Keratinocyte (primary cell): ENCODE data around the gene GPR6. TPM values are rescaled to one million over a fixed set of nuclear protein-coding genes. Genes with fewer than 3 reads are reported as not detected.

ENCODE experiments used
- DNase-seq: peaks from one replicate; pipeline ENCODE4 v3.0.0-alpha.2; 2011; ENCODE audit warnings: low read depth, missing footprints, low spot score
- FAIRE-seq: peaks from 2 replicates; lab custom pipeline; 2011; peaks lifted over from hg19 to GRCh38; lab: Jason Lieb, UNC
- H2AFZ ChIP-seq: 2 replicates; pipeline ENCODE4 v1.6.0; 2012; ENCODE audit warnings: low read length, control low read depth, inconsistent platforms; ENCODE audit not compliant: control insufficient read depth
- H3K27ac ChIP-seq: 2 replicates; pipeline ENCODE4 v1.5.1; 2011; ENCODE audit warnings: low read length; ENCODE audit not compliant: control insufficient read depth, insufficient read depth
- H3K27me3 ChIP-seq: 3 replicates; pipeline ENCODE4 v1.6.0; 2011; ENCODE audit warnings: low read length; ENCODE audit not compliant: control insufficient read depth, insufficient read depth; ENCODE audit errors: extremely low read depth
- H3K36me3 ChIP-seq, 2 experiments: 2 replicates in 1 of 2; 3 replicates in 1 of 2; pipeline ENCODE4 v1.5.1; 2011; ENCODE audit warnings: low read length in 2 of 2, mild to moderate bottlenecking in 1 of 2; ENCODE audit not compliant: control insufficient read depth in 2 of 2, insufficient read depth in 2 of 2; ENCODE audit errors: extremely low read depth in 1 of 2
- H3K4me1 ChIP-seq: 3 replicates; pipeline ENCODE4 v1.5.1; 2011; ENCODE audit warnings: low read length; ENCODE audit not compliant: control insufficient read depth, insufficient read depth; ENCODE audit errors: extremely low read depth
- H3K4me2 ChIP-seq: 3 replicates; pipeline ENCODE4 v1.6.0; 2011; ENCODE audit warnings: low read depth, low read length; ENCODE audit not compliant: control insufficient read depth, insufficient read depth; ENCODE audit errors: extremely low read depth
- H3K4me3 ChIP-seq, 3 experiments: fragments of 200-600 bp in 1 of 3; sonication (generic) in 1 of 3; 2 replicates in 2 of 3; 3 replicates in 1 of 3; pipeline ENCODE4 v1.5.1; 2011 to 2016; ENCODE audit warnings: low read length in 3 of 3, mild to moderate bottlenecking in 3 of 3, control low read depth in 2 of 3, inconsistent platforms in 1 of 3, low read depth in 1 of 3, mixed read lengths in 1 of 3, mixed run types in 1 of 3, moderate library complexity in 1 of 3; ENCODE audit not compliant: control insufficient read depth in 2 of 3, insufficient read depth in 2 of 3; ENCODE audit errors: extremely low read depth in 1 of 3
- H3K79me2 ChIP-seq: 2 replicates; pipeline ENCODE4 v1.6.0; 2012; ENCODE audit warnings: low read length; ENCODE audit not compliant: control insufficient read depth, insufficient read depth
- H3K9ac ChIP-seq: 3 replicates; pipeline ENCODE4 v1.6.0; 2011; ENCODE audit warnings: low read length; ENCODE audit not compliant: control insufficient read depth, insufficient read depth; ENCODE audit errors: extremely low read depth
- H3K9me1 ChIP-seq: 3 replicates; pipeline ENCODE4 v1.6.0; 2011; ENCODE audit warnings: low read length; ENCODE audit not compliant: control insufficient read depth, insufficient read depth; ENCODE audit errors: extremely low read depth
- H3K9me3 ChIP-seq: 2 replicates; pipeline ENCODE4 v1.5.1; 2012; ENCODE audit warnings: low read depth, low read length; ENCODE audit not compliant: control insufficient read depth
- H4K20me1 ChIP-seq: 3 replicates; pipeline ENCODE4 v1.6.0; 2011; ENCODE audit warnings: low read length; ENCODE audit not compliant: control insufficient read depth, insufficient read depth; ENCODE audit errors: extremely low read depth
- EZH2 ChIP-seq: IDR thresholded peaks from one replicate; pipeline ENCODE4 v1.6.1; 2012; ENCODE audit warnings: inconsistent platforms, mild to moderate bottlenecking, low read length, moderate library complexity
- dilution Hi-C: fragments of 300-500 bp; cut with MboI; formaldehyde crosslinking; loops from one replicate; pipeline ENCODE4 v1.7.0; 2020; ENCODE audit warnings: low sequenced_read_pairs; ENCODE audit not compliant: extremely low pct_ligation_motif_present
- polyA plus RNA-seq, 5 experiments: library from polyadenylated mRNA; depleted of rRNA in 3 of 5; stranded (reverse) in 3 of 5; stranded (forward) in 1 of 5; unstranded in 1 of 5; fragments of >200 nt; gene quantifications; 1 replicate in 1 of 5; 2 replicates in 3 of 5; 3 replicates in 1 of 5; pipeline versions ENCODE4 v1.2.1 to v1.2.3, GENCODE V29; 2011 to 2012; ENCODE audit warnings: missing spikeins in 2 of 5, low read depth in 1 of 5, low replicate concordance in 1 of 5
- TF ChIP-seq, protein P1 (sequence below), 3 experiments: IDR thresholded peaks in 1 of 3; conservative IDR thresholded peaks in 1 of 3; optimal IDR thresholded peaks in 1 of 3; 2 replicates in 2 of 3; 3 replicates in 1 of 3; pipeline versions ENCODE3 to v1.5.1; 2011; ENCODE audit warnings: low read length in 3 of 3, mild to moderate bottlenecking in 3 of 3, moderate library complexity in 2 of 3, control low read depth in 1 of 3, inconsistent platforms in 1 of 3; ENCODE audit not compliant: insufficient read depth in 2 of 3; ENCODE audit errors: extremely low read depth in 1 of 3

GPR6 gene
- polyA plus RNA-seq, 1 donor (not counting 4 experiments of a cell fraction or from before 2014, with no cell fraction given) = not detected

DNA sequence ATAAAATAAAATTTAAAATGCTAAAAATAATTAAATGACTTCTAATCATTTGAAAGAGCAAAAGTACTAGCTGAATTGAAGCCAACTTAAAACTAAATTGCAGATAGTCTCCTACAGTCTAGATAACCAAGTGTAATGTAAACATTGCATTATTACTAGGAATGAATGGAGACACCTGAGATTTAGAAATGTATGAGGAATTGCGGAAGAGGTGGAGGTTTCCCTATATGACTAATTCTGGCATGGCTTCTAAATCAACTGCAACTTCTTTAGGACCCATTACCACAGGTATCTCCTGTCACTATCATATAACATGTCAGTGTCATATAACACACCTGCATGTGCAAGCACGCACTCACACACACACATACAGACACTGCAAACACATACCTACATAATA is 13.2 kb upstream of the GPR6 start:
- peaks cover 4% of the 10 kb centered on the region for H3K27me3 ChIP-seq
- H3K9me3 ChIP-seq = no peaks in the 10 kb centered on the region
- no peak for TF ChIP-seq EZH2
- TF ChIP-seq, protein P1, sequence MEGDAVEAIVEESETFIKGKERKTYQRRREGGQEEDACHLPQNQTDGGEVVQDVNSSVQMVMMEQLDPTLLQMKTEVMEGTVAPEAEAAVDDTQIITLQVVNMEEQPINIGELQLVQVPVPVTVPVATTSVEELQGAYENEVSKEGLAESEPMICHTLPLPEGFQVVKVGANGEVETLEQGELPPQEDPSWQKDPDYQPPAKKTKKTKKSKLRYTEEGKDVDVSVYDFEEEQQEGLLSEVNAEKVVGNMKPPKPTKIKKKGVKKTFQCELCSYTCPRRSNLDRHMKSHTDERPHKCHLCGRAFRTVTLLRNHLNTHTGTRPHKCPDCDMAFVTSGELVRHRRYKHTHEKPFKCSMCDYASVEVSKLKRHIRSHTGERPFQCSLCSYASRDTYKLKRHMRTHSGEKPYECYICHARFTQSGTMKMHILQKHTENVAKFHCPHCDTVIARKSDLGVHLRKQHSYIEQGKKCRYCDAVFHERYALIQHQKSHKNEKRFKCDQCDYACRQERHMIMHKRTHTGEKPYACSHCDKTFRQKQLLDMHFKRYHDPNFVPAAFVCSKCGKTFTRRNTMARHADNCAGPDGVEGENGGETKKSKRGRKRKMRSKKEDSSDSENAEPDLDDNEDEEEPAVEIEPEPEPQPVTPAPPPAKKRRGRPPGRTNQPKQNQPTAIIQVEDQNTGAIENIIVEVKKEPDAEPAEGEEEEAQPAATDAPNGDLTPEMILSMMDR (optimal IDR thresholded peaks at IDR 0.05 in 1 of 3, IDR thresholded peaks at IDR 0.05 in 1 of 3, conservative IDR thresholded peaks at IDR 0.05 in 1 of 3; ENCODE audit: extremely low read depth in 1 of 3, insufficient read depth in 2 of 3, low read length in 3 of 3) = no peak
- dilution Hi-C loops = no loop called here
- FAIRE-seq = no peak
- H4K20me1 ChIP-seq = no peaks in the 10 kb centered on the region
- no peaks in the 10 kb centered on the region for H3K9me1 ChIP-seq
- DNase-seq = no peak
- no peak overlapping the region for H3K9ac ChIP-seq
- no peak overlapping the region for H3K4me3 ChIP-seq
- no peak overlapping the region for H2AFZ ChIP-seq
- H3K4me2 ChIP-seq = no peak overlapping the region
- H3K27ac ChIP-seq = no peak overlapping the region
- H3K79me2 ChIP-seq = no peaks in the 10 kb centered on the region
- H3K4me1 ChIP-seq = peaks cover 26% of the 10 kb centered on the region
- no peaks in the 10 kb centered on the region for H3K36me3 ChIP-seq

DNA sequence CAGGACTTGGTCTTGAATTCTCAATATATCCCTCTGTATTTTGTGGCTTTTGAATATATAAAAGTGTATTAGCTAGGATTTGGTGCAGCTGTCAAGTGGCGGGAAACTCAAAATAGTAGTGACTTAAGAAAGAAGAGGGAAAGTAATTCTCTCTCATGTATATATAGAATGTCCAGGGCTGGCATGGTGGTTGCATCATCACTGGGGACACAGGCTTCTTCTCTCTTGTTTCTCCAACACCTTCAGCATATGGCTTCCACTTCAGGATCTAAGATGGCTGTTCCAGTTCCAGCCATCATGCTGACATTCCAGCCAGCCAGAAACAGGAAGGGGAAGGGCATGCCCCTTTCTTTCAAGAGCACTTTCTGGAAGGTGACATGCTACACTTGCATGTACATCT is 11.8 kb upstream of the GPR6 start:
- peaks cover 6% of the 10 kb centered on the region for H3K27me3 ChIP-seq
- no peak overlapping the region for H3K4me2 ChIP-seq
- no peaks in the 10 kb centered on the region for H3K79me2 ChIP-seq
- DNase-seq = no peak
- no peak overlapping the region for H3K27ac ChIP-seq
- TF ChIP-seq, protein P1 (optimal IDR thresholded peaks at IDR 0.05 in 1 of 3, IDR thresholded peaks at IDR 0.05 in 1 of 3, conservative IDR thresholded peaks at IDR 0.05 in 1 of 3; ENCODE audit: extremely low read depth in 1 of 3, insufficient read depth in 2 of 3, low read length in 3 of 3) = no peak
- TF ChIP-seq EZH2 = no peak
- no peaks in the 10 kb centered on the region for H3K36me3 ChIP-seq
- H3K4me3 ChIP-seq = no peak overlapping the region
- no peaks in the 10 kb centered on the region for H3K9me3 ChIP-seq
- dilution Hi-C loops = no loop called here
- H3K9ac ChIP-seq = no peak overlapping the region
- peaks cover 25% of the 10 kb centered on the region for H3K4me1 ChIP-seq
- FAIRE-seq = no peak
- no peak overlapping the region for H2AFZ ChIP-seq
- H4K20me1 ChIP-seq = no peaks in the 10 kb centered on the region
- no peaks in the 10 kb centered on the region for H3K9me1 ChIP-seq
